ENCODE measurements around the gene UBQLN1.

UBQLN1 gene

GRCh38 chr9:83681490-83681889 is 26.3 kb downstream of the UBQLN1 start:
- DNase-seq, result no peak

GRCh38 chr9:83680233-83680632 is 27.5 kb downstream of the UBQLN1 start:
- DNase-seq, result no peak

DNA sequence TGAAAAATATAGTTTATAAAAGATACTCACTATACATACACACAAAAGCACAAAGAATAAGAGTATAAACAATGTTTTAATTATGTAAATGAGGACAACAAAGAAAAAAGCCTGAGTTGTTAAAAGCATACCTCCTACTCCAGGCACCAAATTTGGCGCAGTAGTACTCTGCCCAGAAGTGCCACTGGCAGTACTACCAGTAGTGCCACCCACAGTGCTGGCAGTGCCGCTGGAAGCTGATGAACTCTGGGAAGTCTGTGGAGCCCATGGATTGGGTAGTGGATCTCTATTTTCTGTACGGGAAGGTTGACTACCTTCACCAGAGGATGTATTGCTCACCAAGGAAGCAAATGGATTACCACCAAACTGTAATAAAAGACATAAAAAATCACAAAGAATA is 30.2 kb downstream of the UBQLN1 start:
- DNase-seq, result no peak

DNA sequence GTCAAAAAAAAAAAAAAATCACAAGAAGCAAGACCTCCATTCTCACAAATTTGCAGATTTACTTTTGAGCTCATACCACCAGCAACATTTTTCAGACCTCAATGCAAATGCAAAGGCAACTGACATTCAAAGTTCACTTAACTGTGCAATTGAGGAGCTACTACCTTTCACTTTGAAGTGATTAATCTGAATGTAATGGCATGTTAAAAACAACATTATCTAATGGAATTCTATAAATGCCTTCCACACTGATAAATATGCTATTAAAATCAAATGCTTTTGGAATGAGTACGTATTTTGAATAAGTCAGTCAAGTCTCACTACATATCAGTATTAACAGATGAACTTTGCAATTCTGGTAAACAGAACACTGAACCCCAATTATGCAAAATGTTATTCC is 32.3 kb downstream of the UBQLN1 start:
- DNase-seq, result no peak

- DNase-seq, result no peak
Measured at GRCh38 chr9:83671451-83671850, 36.3 kb downstream of the UBQLN1 start.

- DNase-seq, result no peak
Measured at GRCh38 chr9:83670381-83670780, 37.4 kb downstream of the UBQLN1 start.

- DNase-seq, result no peak
Measured at GRCh38 chr9:83669067-83669466, 38.7 kb downstream of the UBQLN1 start.

- DNase-seq, result no peak
Measured at GRCh38 chr9:83665580-83666200, 42.1 kb downstream of the UBQLN1 start.

GRCh38 chr9:83662933-83663332 is 44.8 kb downstream of the UBQLN1 start:
- no peak for DNase-seq

DNA sequence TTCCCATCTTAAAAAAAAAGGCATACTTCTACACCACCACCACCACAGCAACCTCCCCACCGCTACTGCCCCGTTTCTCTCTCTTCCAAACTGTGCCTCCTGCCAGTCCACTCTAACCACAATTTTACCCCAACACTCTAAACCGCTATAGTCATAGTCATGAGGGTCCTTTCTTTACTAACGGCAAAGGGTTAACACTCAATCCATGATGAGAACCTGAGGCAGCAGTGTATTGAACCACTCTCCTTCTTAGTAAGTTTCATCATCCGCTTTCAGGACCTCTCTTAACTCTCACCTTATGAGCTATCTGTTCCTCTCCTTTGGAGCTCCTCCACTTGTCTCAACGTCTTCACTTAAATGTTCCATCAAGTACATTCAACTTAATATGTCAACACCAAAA is 50.8 kb downstream of the UBQLN1 start:
- DNase-seq, result no peak

DNA sequence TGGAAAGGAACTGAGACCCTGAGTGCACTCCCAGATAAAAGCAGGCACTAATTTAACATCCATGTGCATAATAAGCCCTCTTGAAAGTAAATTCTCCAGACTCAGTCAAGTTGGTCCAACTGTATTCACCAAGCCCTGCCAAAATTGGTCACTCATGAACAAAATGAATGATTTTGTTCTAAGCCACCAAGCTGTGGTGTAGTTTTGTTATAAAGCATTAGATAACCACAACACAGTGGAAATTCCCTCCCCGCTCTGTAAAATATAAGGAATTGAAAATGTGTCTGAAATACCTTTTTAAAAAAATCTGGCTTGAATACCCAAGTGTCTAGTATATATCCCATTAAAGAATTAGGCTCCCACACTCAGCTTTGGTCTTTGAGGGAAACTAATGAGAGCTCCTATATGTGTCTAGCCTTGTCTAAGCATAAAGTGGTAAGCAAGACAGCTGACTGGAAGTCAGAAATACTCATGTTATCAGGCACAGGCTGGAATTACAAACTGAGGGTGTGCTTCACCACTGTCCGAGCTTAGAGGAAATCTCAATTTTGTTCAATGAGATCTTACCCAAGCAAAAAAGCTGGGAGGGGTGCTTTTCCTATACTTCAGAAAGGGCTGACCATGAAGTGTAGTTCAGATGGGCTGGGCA is 51.6 kb downstream of the UBQLN1 start:
- no peak for DNase-seq

- no peak for DNase-seq
Measured at GRCh38 chr9:83655433-83655832, 52.3 kb downstream of the UBQLN1 start.

DNA sequence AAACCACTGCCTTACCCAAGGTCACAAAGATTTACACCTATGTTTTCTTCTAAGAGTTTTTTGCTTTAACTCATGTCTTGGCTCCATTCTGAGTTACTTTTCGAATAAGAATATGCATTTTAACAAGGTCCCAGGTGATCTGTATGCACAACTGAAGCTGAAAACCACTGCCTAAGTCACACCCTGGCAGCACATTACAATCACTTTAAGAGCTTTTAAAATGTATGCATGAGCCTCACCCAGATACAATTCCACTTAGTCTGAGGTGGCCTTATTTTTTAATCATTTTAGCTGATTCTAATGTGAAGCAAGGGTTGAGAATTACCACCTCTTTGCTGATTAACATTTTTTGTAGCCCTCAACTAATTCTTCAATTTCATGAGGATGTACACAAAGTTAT is 55.3 kb downstream of the UBQLN1 start:
- no peak for DNase-seq

DNA sequence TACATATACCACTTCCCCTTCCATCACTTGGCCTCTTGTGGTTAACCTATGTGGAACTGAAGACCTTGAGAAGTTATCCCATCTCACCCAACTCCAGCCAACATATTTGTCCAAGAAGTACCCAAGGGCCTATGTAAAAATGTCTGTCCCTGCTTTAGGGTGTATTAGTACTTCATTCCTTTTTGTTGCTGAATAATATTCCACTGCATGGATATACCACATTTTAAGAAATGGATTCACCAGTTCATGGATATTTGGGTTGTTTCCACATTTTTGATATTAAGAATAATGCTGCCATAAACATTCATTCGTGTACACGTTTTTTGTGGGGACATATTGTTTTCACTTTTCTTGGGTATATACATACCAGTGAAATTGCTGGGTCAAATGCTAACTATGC is 56.2 kb downstream of the UBQLN1 start:
- DNase-seq, result no peak

DNA sequence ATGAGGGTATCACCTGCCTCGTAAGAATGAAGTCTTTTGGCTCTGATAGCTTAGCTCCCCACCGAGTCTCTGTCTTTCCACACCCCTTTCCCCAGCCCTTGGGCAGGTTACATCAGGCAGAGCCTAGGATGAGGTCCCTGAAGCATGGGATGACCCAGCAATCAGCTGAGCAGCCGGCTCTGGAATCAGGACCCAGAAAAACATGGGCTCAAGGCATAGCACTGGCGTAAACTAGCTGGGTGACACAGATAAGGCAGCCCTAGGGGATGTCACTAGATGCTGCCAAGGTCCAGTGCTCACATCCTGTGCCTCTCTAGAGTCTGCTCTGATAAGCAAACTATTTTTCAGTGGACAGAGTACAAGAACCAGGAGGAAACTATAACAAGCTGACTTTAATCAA is 58.2 kb downstream of the UBQLN1 start:
- DNase-seq, result no peak

GRCh38 chr9:83649080-83649479 is 58.7 kb downstream of the UBQLN1 start:
- DNase-seq, result peak; percentile 74

GRCh38 chr9:83646500-83647239 is 61.1 kb downstream of the UBQLN1 start:
- no peak for DNase-seq

- DNase-seq, result no peak
Measured at GRCh38 chr9:83642793-83643192, 65.0 kb downstream of the UBQLN1 start.

DNA sequence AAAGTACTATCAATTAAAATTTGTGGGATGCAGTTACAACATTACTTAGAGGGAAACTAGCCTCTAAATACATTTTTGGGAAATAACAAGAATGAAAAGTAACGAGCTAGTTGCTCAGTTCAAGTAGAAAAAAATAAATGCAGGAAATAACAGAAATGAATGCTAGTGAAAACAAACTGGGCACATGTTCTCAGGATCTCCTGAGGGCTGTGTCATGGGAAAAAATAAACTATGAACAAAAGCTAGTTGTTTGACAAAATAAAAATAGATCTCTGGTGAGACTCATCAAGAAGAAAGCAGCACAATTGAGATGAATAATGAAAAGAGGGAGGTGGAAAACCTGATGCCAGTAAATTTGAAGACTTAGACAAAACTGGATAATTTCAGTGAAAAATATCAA is 68.5 kb downstream of the UBQLN1 start:
- DNase-seq, result no peak

GRCh38 chr9:83637389-83637788 is 70.4 kb downstream of the UBQLN1 start:
- DNase-seq, result no peak

- DNase-seq, result peak; percentile 4
Measured at GRCh38 chr9:83636813-83637212, 70.9 kb downstream of the UBQLN1 start.

DNA sequence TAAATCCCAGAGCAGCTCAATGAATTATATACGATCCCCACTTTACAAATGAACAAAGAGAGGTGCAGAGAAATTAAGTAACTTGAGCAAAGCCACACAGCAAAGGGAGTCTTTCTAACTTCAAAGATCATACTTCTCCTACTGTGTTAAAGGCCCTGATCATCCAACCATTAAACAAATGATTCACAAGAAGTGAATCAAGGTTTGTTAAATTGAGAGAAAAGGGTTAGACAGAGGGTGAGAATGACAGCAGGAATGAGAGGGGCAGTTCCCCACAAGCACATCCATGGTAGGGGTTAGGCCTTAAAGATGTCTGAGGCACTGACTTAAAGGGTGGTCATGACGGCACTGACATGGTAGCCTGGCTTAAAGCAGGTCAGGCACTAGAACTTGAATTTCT is 74.1 kb downstream of the UBQLN1 start:
- DNase-seq, result no peak

GRCh38 chr9:83633255-83633654 is 74.5 kb downstream of the UBQLN1 start:
- DNase-seq, result no peak

GRCh38 chr9:83630938-83631457 is 76.8 kb downstream of the UBQLN1 start:
- DNase-seq, result peak; percentile 85

All from NCI-H2171 treated with DMSO at 0.1 percent for 48 hours (cell line).